Skin of body (tissue), 2 donors: Measurements from ENCODE around the gene PLP2. TPM values are rescaled to one million over a fixed set of nuclear protein-coding genes. Genes with fewer than 3 reads are reported as not detected.
A peak's percentile ranks its signal among the peaks of the same experiment; 100 is the strongest.

Source experiments
- DNase-seq: peaks from one replicate; lab custom pipeline; 2025; lab: John Stamatoyannopoulos, UW
- total RNA-seq: library from RNA; depleted of rRNA; stranded (reverse); fragments of >200 nt; gene quantifications from one replicate; pipeline ENCODE4 v1.2.3, GENCODE V29; 2014

The PLP2 gene
- total RNA-seq, 1 donor from 2014 or later, result 24.7 TPM

GRCh38 chrX:49186125-49187027 lies 14.7 kb downstream of the PLP2 start, which contains the start of gene PRICKLE3:
Gene PRICKLE3, minus strand, starts transcription at chrX:49186373. Its CDS starts 76 bp downstream, at chrX:49186297.
- peak; percentile 25 for DNase-seq

GRCh38 chrX:49187028-49187394 lies 15.3 kb downstream of the PLP2 start:
- DNase-seq, result no peak

- no peak for DNase-seq
Observed at GRCh38 chrX:49187526-49187925, 15.8 kb downstream of the PLP2 start.

- DNase-seq, result no peak
Observed at GRCh38 chrX:49188468-49189076, 16.9 kb downstream of the PLP2 start.

- DNase-seq, result no peak
Observed at GRCh38 chrX:49189606-49190005, 17.9 kb downstream of the PLP2 start.

DNA sequence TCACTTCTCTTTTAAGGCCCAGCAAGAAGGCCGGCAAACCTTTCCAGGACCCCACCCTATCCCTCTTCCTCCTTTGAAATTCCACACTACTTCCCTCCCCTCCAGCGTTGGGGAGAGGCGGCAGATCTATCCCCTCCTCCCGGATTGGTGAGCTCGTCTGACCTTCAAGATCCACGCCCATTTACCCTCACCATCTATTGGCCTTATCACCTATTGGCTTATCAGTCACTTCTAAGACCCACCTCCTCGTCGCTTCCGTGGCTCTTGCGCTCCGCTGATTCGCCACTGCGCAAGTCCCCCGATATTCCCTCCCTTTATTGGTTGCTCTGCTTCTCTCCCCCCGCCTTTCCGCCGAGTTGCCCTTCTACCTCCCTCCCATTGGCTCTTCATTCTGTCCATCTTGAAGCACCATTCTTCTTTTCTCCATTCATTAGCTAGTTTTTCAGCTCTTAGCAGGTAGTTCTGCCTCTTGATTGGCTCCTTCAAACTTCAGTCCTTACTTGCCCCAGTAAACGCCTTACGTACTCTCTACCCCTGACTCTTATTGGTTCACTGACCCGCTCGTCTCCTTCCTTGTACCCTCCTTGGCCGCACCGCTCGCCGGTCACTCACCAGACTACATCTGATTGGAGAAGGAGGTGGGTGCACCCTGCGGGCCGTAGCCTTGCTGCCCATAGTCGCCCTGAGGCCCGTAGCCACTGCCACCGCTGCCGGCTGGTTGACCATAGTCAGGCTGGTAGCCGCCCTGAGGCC lies 19.3 kb downstream of the PLP2 start:
- DNase-seq, result peak; percentile 98

DNA sequence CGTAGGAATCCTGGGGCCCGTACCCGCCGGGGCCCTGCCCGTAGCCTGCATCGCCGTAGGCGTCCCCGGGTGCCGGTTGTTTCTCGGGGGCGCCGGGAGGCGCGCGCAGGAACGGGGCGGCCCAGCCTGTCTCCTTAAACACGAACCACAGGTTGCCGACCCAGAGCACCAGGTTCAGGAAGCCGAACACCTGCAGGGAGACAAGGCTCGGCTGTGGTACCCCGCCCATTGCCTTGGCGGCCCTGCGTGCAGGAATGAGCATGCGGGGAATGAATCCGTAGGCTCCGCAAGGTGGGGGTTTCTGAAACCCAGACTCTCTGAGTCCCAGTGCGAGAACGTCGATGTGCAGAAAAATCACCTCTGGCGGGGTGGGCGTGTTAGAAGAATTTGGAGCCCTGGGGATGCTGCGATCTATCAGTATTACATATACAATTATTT lies 19.9 kb downstream of the PLP2 start:
- DNase-seq, result no peak

- no peak for DNase-seq
Observed at GRCh38 chrX:49192722-49193328, 21.1 kb downstream of the PLP2 start.

GRCh38 chrX:49193542-49193964 lies 21.9 kb downstream of the PLP2 start:
- DNase-seq, result no peak

DNA sequence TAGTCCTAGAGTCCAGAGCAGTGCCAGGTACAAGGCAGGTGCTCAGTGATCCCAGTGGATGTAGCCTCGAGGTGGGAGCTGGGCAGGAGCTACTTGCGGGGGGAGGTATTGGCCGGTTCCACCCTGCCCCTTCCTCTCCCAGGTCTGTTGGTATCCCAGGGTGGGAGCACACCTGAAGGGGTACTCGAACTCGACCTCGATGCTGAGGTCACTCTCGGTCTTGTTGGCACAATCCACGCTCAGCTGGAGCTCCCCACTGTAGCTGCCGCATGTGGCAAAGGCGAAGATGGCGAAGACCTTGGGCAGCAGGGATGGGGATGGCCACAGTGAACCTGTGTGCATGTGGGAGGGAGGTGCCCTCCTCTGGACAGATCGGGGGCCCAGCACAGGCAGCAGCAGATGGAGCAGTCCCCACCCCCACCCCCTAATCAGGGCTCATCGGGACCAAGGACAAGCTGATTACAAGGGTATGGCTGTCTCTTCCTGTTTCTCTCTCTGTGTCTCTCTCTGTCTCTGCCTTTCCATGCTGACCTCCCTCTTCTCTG lies 25.9 kb downstream of the PLP2 start:
- DNase-seq, result no peak

GRCh38 chrX:49198540-49199314 lies 27.0 kb downstream of the PLP2 start:
- no peak for DNase-seq

DNA sequence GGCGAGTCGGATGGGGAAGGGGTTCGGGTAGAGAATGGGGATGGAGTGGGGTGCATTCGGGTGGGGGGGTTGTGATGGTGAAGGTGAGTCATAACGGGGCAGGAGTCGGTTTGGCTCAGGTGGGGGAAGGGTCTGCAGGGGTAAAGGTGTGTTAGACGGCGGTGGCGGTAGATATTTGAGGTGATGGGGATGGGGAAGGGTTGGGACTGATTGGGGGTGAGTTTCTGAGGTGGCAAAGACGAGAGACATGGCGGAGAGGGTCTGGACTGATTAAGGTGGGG lies 27.6 kb downstream of the PLP2 start:
- DNase-seq, result no peak

GRCh38 chrX:49199906-49200771 lies 28.4 kb downstream of the PLP2 start, which contains the start of gene SYP:
Gene SYP, minus strand, starts transcription at chrX:49200193. Its CDS starts 7 bp downstream, at chrX:49200186.
- DNase-seq, result peak; percentile 72

DNA sequence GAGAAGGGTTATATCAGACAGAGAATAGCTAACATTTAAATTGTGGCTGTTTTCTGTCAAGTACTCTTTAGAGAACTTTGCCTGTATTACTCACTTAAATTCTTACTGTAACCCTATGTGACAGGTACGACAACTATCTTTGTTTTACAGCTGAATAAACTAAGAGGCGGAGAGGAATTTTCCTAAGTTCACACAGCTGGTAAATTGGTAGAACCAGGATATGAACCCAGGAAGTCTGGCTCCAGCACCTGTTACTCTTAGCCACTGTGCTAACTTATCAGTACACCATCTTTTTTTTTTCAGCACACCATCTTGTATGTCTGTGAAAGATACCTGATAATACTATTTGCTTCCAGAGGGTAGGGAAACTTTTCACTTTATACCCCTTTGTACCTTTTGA lies 30.3 kb downstream of the PLP2 start:
- DNase-seq, result no peak

DNA sequence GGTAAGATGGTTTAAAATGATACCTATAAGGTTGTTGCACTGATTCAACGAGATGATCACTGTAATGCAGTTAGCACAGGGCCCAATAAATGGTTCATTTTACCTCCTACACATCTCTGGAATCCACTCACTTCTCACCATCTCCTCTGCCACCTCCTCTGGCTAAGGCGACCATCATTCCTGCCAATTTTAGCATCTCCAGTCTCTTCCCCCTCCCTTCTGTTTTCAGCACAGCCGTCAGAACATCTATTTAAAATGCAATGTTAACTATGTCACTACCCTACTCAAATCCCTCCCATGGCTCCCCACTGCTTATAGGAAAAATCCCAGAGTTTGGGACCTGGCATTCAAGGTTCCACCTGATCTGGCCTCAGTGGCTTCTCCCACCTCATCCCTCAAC lies 31.8 kb downstream of the PLP2 start:
- no peak for DNase-seq

DNA sequence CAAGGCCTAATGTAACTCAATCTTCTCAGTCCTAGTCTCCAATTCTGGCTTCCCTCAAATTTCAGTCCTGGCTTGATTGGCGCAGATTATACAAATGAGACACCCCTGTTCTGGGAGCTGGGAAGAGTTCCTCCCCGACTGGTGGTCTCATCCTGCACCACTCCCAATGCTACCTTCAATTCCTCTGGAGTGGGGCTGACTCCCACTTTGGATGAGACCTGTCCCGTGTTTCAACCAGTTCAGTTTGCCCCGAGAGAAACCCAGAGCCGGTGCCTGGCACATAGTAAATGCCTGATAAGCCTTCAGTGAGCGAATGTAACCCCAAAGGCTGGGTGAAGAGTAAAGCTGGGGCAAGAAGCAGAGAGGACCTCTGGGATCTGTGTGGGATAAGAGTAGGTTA lies 32.3 kb downstream of the PLP2 start:
- no peak for DNase-seq

DNA sequence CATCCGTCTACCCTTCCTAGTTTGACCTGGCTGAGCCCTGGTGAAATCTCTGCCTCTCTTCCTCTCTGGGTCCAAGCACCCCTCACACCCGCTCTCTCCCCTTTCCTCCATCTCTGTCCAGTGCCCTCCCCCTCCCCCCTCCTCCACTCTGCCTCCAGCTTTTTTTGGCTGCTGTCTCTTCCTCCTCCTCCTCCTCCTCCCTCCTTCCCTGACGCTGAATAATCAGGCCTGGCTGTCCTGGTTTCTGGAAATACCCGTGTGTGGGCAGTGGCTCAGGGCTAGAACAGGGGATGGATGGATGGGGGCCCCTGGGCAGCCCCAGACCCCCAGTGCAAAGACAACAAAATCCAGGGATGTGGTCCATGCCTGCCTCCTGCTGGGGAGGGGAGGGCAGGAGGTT lies 33.0 kb downstream of the PLP2 start:
- no peak for DNase-seq

DNA sequence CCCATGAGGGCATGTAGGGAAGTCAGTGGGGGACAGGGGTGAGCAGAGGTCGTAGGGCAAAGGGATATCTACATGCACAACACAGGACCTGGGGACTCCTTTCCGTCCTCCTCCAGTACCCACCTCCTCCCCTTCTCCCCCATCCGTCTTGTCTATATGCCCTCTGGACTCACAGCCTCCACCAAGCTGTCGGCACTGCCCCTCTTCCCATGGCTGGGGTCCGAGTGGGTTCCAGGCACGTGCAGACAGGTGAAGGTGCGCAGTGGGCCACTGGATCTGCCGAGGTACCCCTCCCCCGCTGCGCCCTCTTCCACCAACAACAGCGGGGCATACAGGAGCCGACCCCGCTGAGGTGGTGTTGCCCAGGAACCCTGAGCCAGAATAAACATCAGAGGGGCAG lies 33.7 kb downstream of the PLP2 start:
- DNase-seq, result no peak

DNA sequence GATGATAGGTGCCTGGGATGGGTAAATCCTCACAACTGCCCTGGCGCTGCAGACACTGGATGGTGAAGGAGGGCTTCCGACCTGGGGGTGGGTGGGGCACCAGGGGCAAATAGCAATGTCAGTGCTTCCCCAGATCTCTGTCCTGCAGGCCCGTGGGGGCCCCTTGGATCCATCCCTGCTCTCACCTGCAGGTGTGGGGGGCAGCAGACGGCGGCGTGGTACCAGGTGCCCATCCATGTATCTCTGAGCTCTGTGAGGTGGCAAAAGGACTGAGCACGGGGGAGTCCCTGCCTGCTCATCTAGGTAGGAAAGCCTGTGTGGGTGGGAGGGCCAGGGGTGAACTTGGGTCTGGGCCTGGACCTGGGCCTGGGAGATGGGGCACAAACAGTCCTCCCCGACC lies 34.8 kb downstream of the PLP2 start:
- no peak for DNase-seq

- no peak for DNase-seq
Observed at GRCh38 chrX:49208399-49208798, 36.7 kb downstream of the PLP2 start.
